Neural progenitor cell (in vitro differentiated cells): ENCODE results near the gene PTPRN2. TPM values are rescaled to one million over a fixed set of nuclear protein-coding genes. Genes with fewer than 3 reads are reported as not detected.
A peak's percentile ranks its signal among the peaks of the same experiment; 100 is the strongest.

Experiments used
- DNase-seq: peaks from one replicate; pipeline ENCODE4 v3.0.0-alpha.2; 2016; ENCODE audit warnings: low spot score
- H2AFZ ChIP-seq: fragments of 200-600 bp; sonication (generic); replicated peaks from 2 replicates; pipeline ENCODE4 v1.6.1; 2016; ENCODE audit warnings: antibody characterized with exemption
- H3F3A ChIP-seq: fragments of 200-600 bp; sonication (generic); 2 replicates; pipeline ENCODE4 v1.6.1; 2016; ENCODE audit warnings: antibody characterized with exemption, low read depth
- H3K27ac ChIP-seq: fragments of 200-600 bp; sonication (generic); 2 replicates; pipeline ENCODE4 v1.5.1; 2016; ENCODE audit warnings: mild to moderate bottlenecking
- H3K27me3 ChIP-seq: fragments of 200-600 bp; sonication (generic); 2 replicates; pipeline ENCODE4 v1.6.1; 2016; ENCODE audit warnings: mild to moderate bottlenecking, moderate library complexity
- H3K36me3 ChIP-seq: fragments of 200-600 bp; sonication (generic); 2 replicates; pipeline ENCODE4 v1.5.1; 2016
- H3K4me1 ChIP-seq: fragments of 200-600 bp; sonication (generic); 2 replicates; pipeline ENCODE4 v1.6.1; 2016; ENCODE audit warnings: mixed run types
- H3K4me2 ChIP-seq: fragments of 200-600 bp; sonication (generic); 2 replicates; pipeline ENCODE4 v1.6.1; 2016
- H3K4me3 ChIP-seq: fragments of 200-600 bp; sonication (generic); 2 replicates; pipeline ENCODE4 v1.5.1; 2016
- H3K79me2 ChIP-seq: fragments of 200-600 bp; sonication (generic); 2 replicates; pipeline ENCODE4 v1.6.1; 2016; ENCODE audit warnings: low read depth
- H3K9ac ChIP-seq: fragments of 200-600 bp; sonication (generic); 2 replicates; pipeline ENCODE4 v1.6.1; 2016
- H3K9me3 ChIP-seq: fragments of 200-600 bp; sonication (generic); 2 replicates; pipeline ENCODE4 v1.5.1; 2016; ENCODE audit warnings: low read depth
- H4K20me1 ChIP-seq: fragments of 200-600 bp; sonication (generic); 2 replicates; pipeline ENCODE4 v1.6.1; 2016; ENCODE audit warnings: low read depth
- H3K27ac Mint-ChIP-seq: 3 replicates; pipeline ENCODE4 v1.8.0; 2021; ENCODE audit warnings: mixed read lengths
- H3K27me3 Mint-ChIP-seq: 2 replicates; pipeline ENCODE4 v1.8.0; 2022; ENCODE audit warnings: low read depth, mild to moderate bottlenecking, inconsistent platforms, moderate library complexity, mixed read lengths; ENCODE audit not compliant: insufficient read depth
- H3K36me3 Mint-ChIP-seq: 3 replicates; pipeline ENCODE4 v1.8.0; 2021; ENCODE audit warnings: mixed read lengths
- H3K4me1 Mint-ChIP-seq: 3 replicates; pipeline ENCODE4 v1.8.0; 2021; ENCODE audit warnings: mixed read lengths
- H3K4me3 Mint-ChIP-seq: 3 replicates; pipeline ENCODE4 v1.8.0; 2021; ENCODE audit warnings: mild to moderate bottlenecking, moderate library complexity, mixed read lengths
- H3K9me3 Mint-ChIP-seq: 3 replicates; pipeline ENCODE4 v1.8.0; 2020; ENCODE audit warnings: mixed read lengths
- CTCF ChIP-seq: fragments of 200-600 bp; sonication (generic); IDR thresholded peaks from 2 replicates; pipeline ENCODE4 v1.5.1; 2017; ENCODE audit warnings: antibody characterized with exemption, mild to moderate bottlenecking
- EZH2 ChIP-seq: fragments of 200-600 bp; sonication (generic); IDR thresholded peaks from 2 replicates; pipeline ENCODE4 v1.6.1; 2017; ENCODE audit warnings: antibody characterized with exemption, mild to moderate bottlenecking, moderate library complexity
- EZH2phosphoT487 ChIP-seq: fragments of 200-600 bp; sonication (generic); IDR thresholded peaks from 2 replicates; pipeline ENCODE4 v1.6.1; 2017; ENCODE audit warnings: antibody characterized with exemption
- total RNA-seq: library from RNA; depleted of rRNA; stranded (reverse); fragments of >200 nt; gene quantifications from 2 replicates; pipeline ENCODE4 v1.2.3, GENCODE V29; 2015; ENCODE audit warnings: low replicate concordance

Gene PTPRN2
- total RNA-seq, 1 donor from 2014 or later = 3.0 TPM

GRCh38 chr7:157872447-157872846 is 715.2 kb downstream of the PTPRN2 start:
- Histone ChIP-seq H3K36me3 (no peaks in the 10 kb centered on the region), H2AFZ (no peak overlapping the region), H4K20me1 (no peaks in the 10 kb centered on the region), H3K79me2 (no peaks in the 10 kb centered on the region), H3K9me3 (no peaks in the 10 kb centered on the region), H3F3A (no peaks in the 10 kb centered on the region), H3K4me2 (no peak overlapping the region), H3K4me3 (no peak overlapping the region), H3K27me3 (no peaks in the 10 kb centered on the region), H3K4me1 (peaks cover 4% of the 10 kb centered on the region), H3K27ac (no peak overlapping the region), H3K9ac (no peak overlapping the region)
- Mint-ChIP-seq H3K36me3 (peaks cover 4% of the 10 kb centered on the region), H3K27ac (no peak overlapping the region), H3K4me1 (peaks cover 17% of the 10 kb centered on the region), H3K27me3 (peaks cover 2% of the 10 kb centered on the region), H3K4me3 (no peak overlapping the region), H3K9me3 (peaks cover 12% of the 10 kb centered on the region)
- TF ChIP-seq EZH2phosphoT487 = no peak
- no peak for TF ChIP-seq CTCF
- TF ChIP-seq EZH2 = no peak
- DNase-seq = no peak

- Histone ChIP-seq H3K9ac (no peak overlapping the region), H2AFZ (no peak overlapping the region), H3K4me1 (peaks cover 4% of the 10 kb centered on the region), H3K27me3 (no peaks in the 10 kb centered on the region), H3K4me3 (no peak overlapping the region), H4K20me1 (no peaks in the 10 kb centered on the region), H3K9me3 (no peaks in the 10 kb centered on the region), H3K4me2 (no peak overlapping the region), H3K79me2 (no peaks in the 10 kb centered on the region), H3K27ac (no peak overlapping the region), H3F3A (no peaks in the 10 kb centered on the region), H3K36me3 (no peaks in the 10 kb centered on the region)
- Mint-ChIP-seq H3K4me3 (no peak overlapping the region), H3K9me3 (peaks cover 14% of the 10 kb centered on the region), H3K27me3 (peaks cover 2% of the 10 kb centered on the region), H3K4me1 (peaks cover 17% of the 10 kb centered on the region), H3K27ac (peak overlapping the region; percentile 14), H3K36me3 (peaks cover 5% of the 10 kb centered on the region)
- no peak for DNase-seq
- TF ChIP-seq CTCF = no peak
These were observed 715.9 kb downstream of the PTPRN2 start for GRCh38 chr7:157871681-157872080.

GRCh38 chr7:157870644-157871290 is 716.9 kb downstream of the PTPRN2 start:
- Histone ChIP-seq H3K4me3 (no peak overlapping the region), H3K36me3 (no peaks in the 10 kb centered on the region), H3F3A (no peaks in the 10 kb centered on the region), H3K79me2 (no peaks in the 10 kb centered on the region), H3K9ac (no peak overlapping the region), H4K20me1 (no peaks in the 10 kb centered on the region), H2AFZ (no peak overlapping the region), H3K27me3 (no peaks in the 10 kb centered on the region), H3K9me3 (no peaks in the 10 kb centered on the region), H3K4me2 (no peak overlapping the region), H3K4me1 (peaks cover 4% of the 10 kb centered on the region), H3K27ac (no peak overlapping the region)
- TF ChIP-seq EZH2 = no peak
- TF ChIP-seq EZH2phosphoT487 = no peak
- no peak for TF ChIP-seq CTCF
- Mint-ChIP-seq H3K36me3 (peaks cover 5% of the 10 kb centered on the region), H3K4me3 (no peak overlapping the region), H3K9me3 (peaks cover 14% of the 10 kb centered on the region), H3K27ac (no peak overlapping the region), H3K4me1 (peaks cover 23% of the 10 kb centered on the region), H3K27me3 (peaks cover 3% of the 10 kb centered on the region)
- DNase-seq = no peak
